LNCAP (cell line): ENCODE data around the gene ZNF622.

Experiments used
- TF ChIP-seq, protein P1 (sequence below): fragments of 450-650 bp; IDR thresholded peaks from 2 replicates; pipeline ENCODE4 v1.5.1; 2017; ENCODE audit warnings: mild to moderate bottlenecking

ZNF622 gene

DNA sequence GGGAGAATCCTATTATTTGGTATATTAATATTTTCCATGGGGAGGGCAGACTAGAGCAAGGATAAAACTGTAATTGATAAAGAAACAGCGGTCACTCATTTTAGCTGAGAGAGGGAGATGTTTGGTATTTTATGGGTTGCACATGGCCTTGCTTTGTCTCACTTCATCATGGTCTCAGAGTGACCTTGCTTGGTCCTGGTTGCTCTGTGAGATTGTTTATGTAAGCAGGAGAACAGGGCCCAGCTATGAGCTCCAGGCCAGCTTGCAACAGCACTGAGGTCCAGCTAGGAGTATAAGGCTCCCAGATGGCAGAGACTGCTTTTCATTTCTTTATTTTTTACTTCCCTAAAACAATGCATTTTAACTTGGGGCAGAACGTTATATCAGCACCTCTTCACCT lies 50.7 kb downstream of the ZNF622 start:
- TF ChIP-seq, protein P1, sequence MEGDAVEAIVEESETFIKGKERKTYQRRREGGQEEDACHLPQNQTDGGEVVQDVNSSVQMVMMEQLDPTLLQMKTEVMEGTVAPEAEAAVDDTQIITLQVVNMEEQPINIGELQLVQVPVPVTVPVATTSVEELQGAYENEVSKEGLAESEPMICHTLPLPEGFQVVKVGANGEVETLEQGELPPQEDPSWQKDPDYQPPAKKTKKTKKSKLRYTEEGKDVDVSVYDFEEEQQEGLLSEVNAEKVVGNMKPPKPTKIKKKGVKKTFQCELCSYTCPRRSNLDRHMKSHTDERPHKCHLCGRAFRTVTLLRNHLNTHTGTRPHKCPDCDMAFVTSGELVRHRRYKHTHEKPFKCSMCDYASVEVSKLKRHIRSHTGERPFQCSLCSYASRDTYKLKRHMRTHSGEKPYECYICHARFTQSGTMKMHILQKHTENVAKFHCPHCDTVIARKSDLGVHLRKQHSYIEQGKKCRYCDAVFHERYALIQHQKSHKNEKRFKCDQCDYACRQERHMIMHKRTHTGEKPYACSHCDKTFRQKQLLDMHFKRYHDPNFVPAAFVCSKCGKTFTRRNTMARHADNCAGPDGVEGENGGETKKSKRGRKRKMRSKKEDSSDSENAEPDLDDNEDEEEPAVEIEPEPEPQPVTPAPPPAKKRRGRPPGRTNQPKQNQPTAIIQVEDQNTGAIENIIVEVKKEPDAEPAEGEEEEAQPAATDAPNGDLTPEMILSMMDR: no peak

DNA sequence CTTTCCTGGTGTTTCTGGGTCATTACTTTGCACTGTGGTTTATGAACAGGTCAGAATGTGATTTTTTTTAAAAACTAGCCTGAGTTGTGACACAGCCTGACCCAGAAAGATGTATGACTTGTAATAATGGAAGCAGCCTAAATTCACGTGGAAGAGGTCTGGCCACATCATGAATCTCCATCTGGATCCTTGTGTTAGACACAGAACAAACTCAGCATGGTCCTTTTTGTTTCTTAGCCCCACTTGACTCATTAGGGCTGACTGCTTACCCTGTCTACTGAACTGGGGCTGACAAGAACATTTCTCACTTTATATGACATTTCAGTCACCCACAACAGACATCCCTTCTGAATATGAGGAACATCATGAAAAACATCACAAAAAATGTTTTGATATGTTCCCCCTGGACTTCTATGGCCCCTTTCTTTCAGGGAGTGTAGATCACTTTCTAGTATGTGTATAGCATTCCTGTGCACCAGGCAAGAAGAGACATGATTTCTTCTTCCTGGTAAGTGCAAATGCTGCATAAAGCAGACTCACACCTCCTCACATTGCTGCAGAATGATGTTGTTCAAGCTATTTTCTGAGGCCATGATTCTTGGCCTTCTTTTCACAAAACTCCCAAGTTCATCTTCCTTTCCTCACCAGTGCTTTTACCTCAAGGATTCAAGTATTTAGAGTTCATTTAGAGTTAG lies 52.3 kb downstream of the ZNF622 start:
- TF ChIP-seq, protein P1: no peak

DNA sequence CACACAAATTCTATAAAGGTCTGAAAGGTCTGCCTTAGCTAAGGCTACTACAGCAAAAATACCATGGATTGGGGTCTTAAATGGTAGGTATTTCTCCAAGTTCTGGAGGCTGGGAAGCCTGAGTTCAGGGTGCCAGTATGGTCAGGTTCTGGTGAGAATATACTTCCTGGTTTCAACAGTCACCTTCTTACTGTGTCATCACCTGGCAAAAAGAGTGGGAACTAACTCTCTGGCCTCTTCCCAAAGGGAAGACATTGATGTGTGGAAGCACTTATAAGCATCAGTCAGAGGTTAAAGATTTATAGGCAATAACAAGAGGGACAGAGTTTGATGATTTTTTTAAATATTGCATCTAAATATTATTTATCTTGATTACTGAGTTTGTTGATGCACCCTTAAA lies 53.0 kb downstream of the ZNF622 start:
- TF ChIP-seq, protein P1: no peak

DNA sequence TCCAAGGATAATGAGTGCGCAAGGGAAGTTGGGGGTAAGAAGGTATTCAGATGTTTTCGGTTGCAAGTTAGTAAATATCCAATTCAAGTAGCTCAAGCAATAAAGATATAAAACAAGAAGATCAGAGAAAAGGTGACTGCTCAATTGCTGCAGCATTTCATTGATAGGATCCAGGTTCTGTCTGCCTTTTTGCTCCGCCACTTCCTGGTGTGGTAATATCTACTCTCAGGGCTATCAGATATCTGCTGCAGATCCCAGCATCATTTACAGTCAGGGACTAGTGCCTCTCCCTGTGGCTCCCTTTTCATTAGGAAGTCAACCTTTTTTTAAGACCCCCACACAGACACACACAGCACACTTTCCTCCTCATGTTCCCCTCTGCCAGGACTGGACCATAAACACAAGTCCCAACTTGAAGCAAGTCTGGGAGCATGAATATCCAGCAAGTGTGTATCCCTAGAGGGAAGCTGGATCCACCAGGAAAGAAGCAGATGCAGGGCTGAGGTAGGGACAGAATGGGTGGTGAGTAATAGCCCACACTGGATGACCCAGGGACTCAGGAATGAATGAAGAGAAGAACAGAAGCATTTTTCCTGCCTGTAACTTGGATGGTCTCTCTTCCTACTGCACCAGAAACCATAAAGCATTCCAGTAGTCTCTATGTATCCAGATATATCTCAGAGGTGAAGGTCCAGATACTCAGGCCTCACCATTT lies 53.7 kb downstream of the ZNF622 start:
- TF ChIP-seq, protein P1: no peak

DNA sequence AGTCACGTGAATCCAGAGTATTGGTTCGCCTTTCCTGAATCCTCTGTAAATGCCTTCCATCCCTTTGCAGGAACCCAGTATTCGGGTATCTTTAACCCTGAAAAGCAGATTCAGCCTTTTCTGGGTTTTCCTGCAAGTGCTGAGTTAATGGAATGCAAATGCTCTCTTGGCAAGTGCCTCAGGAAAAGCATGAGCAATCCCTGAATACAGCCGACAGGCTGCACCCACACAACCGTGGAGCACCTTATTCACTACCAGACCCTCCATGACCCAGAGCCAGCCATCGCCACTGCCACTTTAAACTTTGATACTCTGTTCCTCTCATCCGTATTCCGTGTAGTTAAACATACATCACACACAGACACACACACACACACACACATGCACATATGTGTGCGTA lies 54.4 kb downstream of the ZNF622 start:
- TF ChIP-seq, protein P1: no peak

DNA sequence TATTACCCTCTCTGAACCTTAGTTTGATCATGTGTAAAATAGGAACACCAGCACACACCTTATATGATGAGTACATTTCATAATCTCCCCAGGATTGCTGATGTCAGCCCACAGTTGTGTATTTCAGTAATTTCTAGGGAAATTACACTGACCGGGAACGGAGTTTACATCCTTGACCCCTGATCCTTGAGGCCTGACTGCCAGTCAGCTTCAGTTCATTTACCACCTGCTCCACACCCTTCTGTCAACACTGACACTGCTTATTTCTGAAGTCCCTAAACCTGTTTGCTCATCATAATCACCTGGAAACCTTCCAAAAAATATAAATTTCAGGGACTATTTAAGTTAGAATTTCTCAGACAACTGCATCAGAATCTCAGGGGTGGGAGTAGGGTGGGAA lies 55.3 kb downstream of the ZNF622 start:
- TF ChIP-seq, protein P1: no peak

DNA sequence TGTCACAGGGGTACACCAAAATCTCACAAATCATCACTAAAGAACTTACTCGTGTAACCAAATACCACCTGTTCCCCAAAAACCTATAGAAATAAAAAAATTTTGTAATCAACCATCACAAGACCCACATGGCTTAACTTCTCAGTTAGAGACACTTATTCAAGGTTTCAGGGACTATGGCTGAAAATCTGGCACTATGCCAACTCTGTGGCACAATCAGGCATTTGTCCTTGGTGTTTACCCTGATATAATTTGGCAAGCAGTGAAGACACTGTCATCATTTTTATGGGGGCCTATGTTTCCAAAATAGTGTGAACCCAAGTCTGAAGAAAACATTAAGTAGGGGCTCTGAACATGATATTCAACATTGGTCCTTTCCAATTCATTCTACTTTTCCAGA lies 59.0 kb downstream of the ZNF622 start:
- TF ChIP-seq, protein P1: no peak
